GM19238 (cell line): ENCODE data around the gene MGA.

Experiments
- DNase-seq: peaks from one replicate; pipeline ENCODE4 v3.0.0; 2011; ENCODE audit warnings: low spot score; ENCODE audit not compliant: insufficient read length

MGA gene

GRCh38 chr15:41806291-41807181 is 146.3 kb downstream of the MGA start:
- no peak for DNase-seq

- no peak for DNase-seq
Measured at GRCh38 chr15:41809121-41809520, 148.9 kb downstream of the MGA start.

- no peak for DNase-seq
Measured at GRCh38 chr15:41809526-41810220, 149.5 kb downstream of the MGA start.

GRCh38 chr15:41810651-41811431 is 150.6 kb downstream of the MGA start:
- no peak for DNase-seq

- DNase-seq: peak; percentile 80
Measured at GRCh38 chr15:41811432-41812195, 151.4 kb downstream of the MGA start.

GRCh38 chr15:41812820-41813375 is 152.7 kb downstream of the MGA start:
- DNase-seq: no peak

- no peak for DNase-seq
Measured at GRCh38 chr15:41813426-41813825, 153.2 kb downstream of the MGA start.

GRCh38 chr15:41814534-41814933 is 154.3 kb downstream of the MGA start:
- DNase-seq: no peak

- no peak for DNase-seq
Measured at GRCh38 chr15:41816788-41817187, 156.6 kb downstream of the MGA start.

- DNase-seq: no peak
Measured at GRCh38 chr15:41817327-41817726, 157.1 kb downstream of the MGA start.

- no peak for DNase-seq
Measured at GRCh38 chr15:41817781-41818180, 157.6 kb downstream of the MGA start.

- no peak for DNase-seq
Measured at GRCh38 chr15:41819455-41820050, 159.3 kb downstream of the MGA start.

GRCh38 chr15:41820791-41821423 is 160.7 kb downstream of the MGA start:
- no peak for DNase-seq

GRCh38 chr15:41821831-41822230 is 161.6 kb downstream of the MGA start:
- DNase-seq: no peak

- DNase-seq: no peak
Measured at GRCh38 chr15:41822471-41822870, 162.3 kb downstream of the MGA start.
